Gastroesophageal sphincter (tissue), 4 donors: ENCODE measurements around the gene CDK9. TPM values are rescaled to one million over a fixed set of nuclear protein-coding genes. Genes with fewer than 3 reads are reported as not detected.

Experiments
- ATAC-seq: fragments of 150-250 bp; one replicate; pipeline ENCODE4 v1.9.1; 2016; ENCODE audit warnings: mild to moderate bottlenecking, moderate library complexity
- H3K27ac ChIP-seq, 4 donors: fragments of 200-600 bp; sonication (generic) in 3 of 4; 1 replicate in 3 of 4; 2 replicates in 1 of 4; pipeline ENCODE4 v1.5.1; 2016 to 2019
- H3K27me3 ChIP-seq: fragments of 200-600 bp; sonication (generic); one replicate; pipeline ENCODE4 v1.5.1; 2019
- H3K36me3 ChIP-seq, 2 donors: fragments of 200-600 bp; sonication (generic); one replicate each; pipeline ENCODE4 v1.5.1; 2019; ENCODE audit warnings: control low read depth in 1 of 2
- H3K4me1 ChIP-seq, 3 donors: fragments of 200-600 bp; sonication (generic); 1 replicate in 2 of 3; 2 replicates in 1 of 3; pipeline ENCODE4 v1.5.1; 2016 to 2019; ENCODE audit warnings: control low read depth in 2 of 3
- H3K4me3 ChIP-seq, 2 donors: fragments of 200-600 bp; sonication (generic); one replicate each; pipeline ENCODE4 v1.5.1; 2019; ENCODE audit warnings: mild to moderate bottlenecking in 1 of 2, moderate library complexity in 1 of 2
- H3K9me3 ChIP-seq, 3 donors: fragments of 200-600 bp; sonication (generic); one replicate each; pipeline ENCODE4 v1.5.1; 2017 to 2019; ENCODE audit warnings: control low read depth in 2 of 3
- EP300 ChIP-seq: sonication (generic); formaldehyde crosslinking; IDR thresholded peaks from one replicate; pipeline ENCODE4 v1.6.1; 2017; ENCODE audit warnings: antibody characterized with exemption, mild to moderate bottlenecking
- POLR2A ChIP-seq, 2 donors: fragments of 450-650 bp; IDR thresholded peaks; one replicate each; pipeline ENCODE4 v1.6.1; 2017; ENCODE audit warnings: antibody characterized with exemption in 2 of 2, mild to moderate bottlenecking in 2 of 2, moderate library complexity in 1 of 2
- POLR2AphosphoS5 ChIP-seq: sonication (generic); formaldehyde crosslinking; IDR thresholded peaks from one replicate; pipeline ENCODE4 v1.6.1; 2017; ENCODE audit warnings: antibody characterized with exemption
- WGBS, 2 donors: methylation state at CpG; one replicate each; pipeline ENCODE4 v1.1.5; 2018; ENCODE audit warnings: low coverage in 1 of 2; 5-methylcytosine and 5-hydroxymethylcytosine counted together
- total RNA-seq, 4 donors: library from RNA; depleted of rRNA; stranded (reverse); fragments of >200 nt; gene quantifications; one replicate each; pipeline ENCODE4 v1.1.0, GENCODE V29; 2016
- TF ChIP-seq, protein P1 (sequence below), 4 experiments: fragments of 200-600 bp in 2 of 4; fragments of 450-650 bp in 2 of 4; sonication (generic) in 1 of 4; IDR thresholded peaks; one replicate each; pipeline ENCODE4 v1.5.1; 2017 to 2019; ENCODE audit warnings: antibody characterized with exemption in 4 of 4, mild to moderate bottlenecking in 2 of 4, moderate library complexity in 2 of 4

Gene CDK9
- total RNA-seq, 4 donors from 2014 or later = 81.8 to 92.8 (median 86.5) TPM

DNA sequence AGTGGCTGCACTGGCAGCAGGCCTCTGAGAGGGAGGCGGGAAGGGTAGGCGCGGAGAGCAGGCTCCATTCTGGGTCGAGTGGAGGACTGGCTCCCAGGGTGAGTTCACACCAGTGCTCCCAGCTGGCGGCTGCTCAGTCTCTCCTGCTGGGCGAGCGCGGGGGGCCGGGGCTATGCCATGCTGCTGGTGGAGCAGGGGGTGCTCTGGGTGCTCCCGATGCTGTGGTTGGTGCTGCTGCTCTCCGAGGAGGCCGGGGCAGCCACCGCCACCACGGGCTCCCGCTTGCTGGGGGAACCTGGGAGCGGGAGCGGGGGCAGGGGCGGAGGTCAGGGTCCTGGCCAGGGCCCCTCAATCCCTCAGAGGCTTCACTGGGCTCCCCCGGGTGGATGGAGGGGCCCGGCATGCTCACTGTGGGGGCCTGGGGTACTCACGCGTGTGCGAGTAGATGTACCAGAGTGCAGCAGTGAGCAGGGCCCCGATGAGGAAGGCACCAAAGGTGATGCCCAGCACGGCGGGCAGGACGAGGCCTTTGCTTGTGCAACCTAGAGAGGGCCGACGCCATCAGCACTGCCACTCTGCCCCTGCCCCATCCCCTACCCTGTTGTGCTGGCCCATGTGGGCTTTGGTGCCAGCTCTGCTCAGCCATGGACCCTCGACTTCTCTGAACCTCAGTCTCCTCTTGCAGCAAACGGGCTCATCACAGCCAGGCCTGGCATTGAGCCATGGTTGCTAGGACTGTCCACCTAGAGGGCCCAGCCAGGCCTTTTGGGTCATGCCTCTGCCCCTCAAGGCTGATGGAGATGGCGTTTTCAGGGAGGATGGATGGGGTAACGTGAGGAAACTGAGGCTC, 29.9 kb downstream of the CDK9 start:
- peak; percentile 11 for ATAC-seq
- Histone ChIP-seq H3K27ac (no peak overlapping the region), H3K27me3 (no peaks in the 10 kb centered on the region), H3K4me1 (peaks cover 0 to 9% (median 0%) of the 10 kb centered on the region in 3 donors), H3K9me3 (no peaks in the 10 kb centered on the region), H3K36me3 (peaks cover 0 to 98% of the 10 kb centered on the region in 2 donors), H3K4me3 (no peak overlapping the region)
- TF ChIP-seq EP300 (no peak), POLR2A (IDR thresholded peaks at IDR 0.05) (no peak), POLR2AphosphoS5 (no peak)
- TF ChIP-seq, protein P1, sequence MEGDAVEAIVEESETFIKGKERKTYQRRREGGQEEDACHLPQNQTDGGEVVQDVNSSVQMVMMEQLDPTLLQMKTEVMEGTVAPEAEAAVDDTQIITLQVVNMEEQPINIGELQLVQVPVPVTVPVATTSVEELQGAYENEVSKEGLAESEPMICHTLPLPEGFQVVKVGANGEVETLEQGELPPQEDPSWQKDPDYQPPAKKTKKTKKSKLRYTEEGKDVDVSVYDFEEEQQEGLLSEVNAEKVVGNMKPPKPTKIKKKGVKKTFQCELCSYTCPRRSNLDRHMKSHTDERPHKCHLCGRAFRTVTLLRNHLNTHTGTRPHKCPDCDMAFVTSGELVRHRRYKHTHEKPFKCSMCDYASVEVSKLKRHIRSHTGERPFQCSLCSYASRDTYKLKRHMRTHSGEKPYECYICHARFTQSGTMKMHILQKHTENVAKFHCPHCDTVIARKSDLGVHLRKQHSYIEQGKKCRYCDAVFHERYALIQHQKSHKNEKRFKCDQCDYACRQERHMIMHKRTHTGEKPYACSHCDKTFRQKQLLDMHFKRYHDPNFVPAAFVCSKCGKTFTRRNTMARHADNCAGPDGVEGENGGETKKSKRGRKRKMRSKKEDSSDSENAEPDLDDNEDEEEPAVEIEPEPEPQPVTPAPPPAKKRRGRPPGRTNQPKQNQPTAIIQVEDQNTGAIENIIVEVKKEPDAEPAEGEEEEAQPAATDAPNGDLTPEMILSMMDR (IDR thresholded peaks at IDR 0.05) = no peak
- WGBS, 2 donors = 0% methylated on average over 1 of the region's 33 CpGs; no CpG with 5 or more reads in 1 of the 2 donors

DNA sequence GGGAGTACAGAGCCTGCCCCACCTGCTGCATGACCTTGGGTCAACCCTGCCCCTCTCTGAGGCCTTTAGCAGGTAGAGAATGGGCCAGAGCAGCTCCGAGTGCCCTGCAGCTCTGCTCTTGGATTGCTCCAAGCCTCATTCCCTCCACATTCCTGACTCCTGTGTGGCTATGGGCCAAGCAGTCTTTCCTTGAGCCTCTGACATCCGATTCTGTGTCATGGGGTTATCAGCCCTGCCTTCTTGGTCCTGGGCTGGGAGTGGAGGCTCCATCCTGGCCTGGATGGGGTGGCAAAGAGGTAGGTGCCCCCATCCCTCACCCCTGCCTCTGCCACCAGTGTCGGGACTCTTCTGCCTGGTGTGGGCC, 30.5 kb downstream of the CDK9 start:
- no CpG with 5 or more reads among the region's 3 CpGs for WGBS, 2 donors
- peak overlapping the region in 1 of 4 donors; percentile 16 for H3K27ac ChIP-seq
- H3K36me3 ChIP-seq = peaks cover 0 to 98% of the 10 kb centered on the region in 2 donors

DNA sequence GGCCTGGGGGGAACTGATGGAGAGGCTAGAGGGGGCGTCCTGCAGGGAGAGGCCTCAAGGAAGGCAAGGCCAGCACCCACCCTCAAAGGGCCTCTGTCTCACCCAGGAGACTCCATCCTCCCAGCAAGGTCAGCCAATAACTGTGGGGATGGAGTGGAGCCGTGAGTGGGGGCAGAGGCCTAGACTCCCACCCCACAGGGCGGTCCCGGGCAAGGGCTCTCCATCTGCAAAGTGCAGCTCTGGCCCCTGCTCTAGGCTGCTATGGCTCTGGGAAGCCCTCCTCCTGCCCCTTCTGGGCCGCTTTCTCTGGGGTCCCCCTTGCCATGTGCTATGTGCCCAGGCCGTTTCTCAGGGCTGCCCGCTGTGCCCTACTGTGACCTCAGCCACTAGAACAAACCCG, 30.9 kb downstream of the CDK9 start:
- WGBS, 2 donors = 50% methylated on average over 2 of the region's 8 CpGs; no CpG with 5 or more reads in 1 of the 2 donors
- no peak for ATAC-seq
- Histone ChIP-seq H3K4me3 (no peak overlapping the region), H3K36me3 (peaks cover 0 to 98% of the 10 kb centered on the region in 2 donors), H3K27ac (peak overlapping the region in 1 of 4 donors; percentile 16), H3K27me3 (no peaks in the 10 kb centered on the region), H3K9me3 (no peaks in the 10 kb centered on the region), H3K4me1 (peaks cover 0 to 9% (median 0%) of the 10 kb centered on the region in 3 donors)
- TF ChIP-seq POLR2AphosphoS5 (no peak), EP300 (no peak)
- TF ChIP-seq, protein P1 (IDR thresholded peaks at IDR 0.05) = no peak

More for the DNA sequence above, 30.5 kb downstream of the CDK9 start:
- TF ChIP-seq, protein P1 (IDR thresholded peaks at IDR 0.05) = no peak
- Histone ChIP-seq H3K9me3 (no peaks in the 10 kb centered on the region), H3K4me3 (no peak overlapping the region), H3K27me3 (no peaks in the 10 kb centered on the region), H3K4me1 (peaks cover 0 to 9% (median 0%) of the 10 kb centered on the region in 3 donors)
- no peak for ATAC-seq

DNA sequence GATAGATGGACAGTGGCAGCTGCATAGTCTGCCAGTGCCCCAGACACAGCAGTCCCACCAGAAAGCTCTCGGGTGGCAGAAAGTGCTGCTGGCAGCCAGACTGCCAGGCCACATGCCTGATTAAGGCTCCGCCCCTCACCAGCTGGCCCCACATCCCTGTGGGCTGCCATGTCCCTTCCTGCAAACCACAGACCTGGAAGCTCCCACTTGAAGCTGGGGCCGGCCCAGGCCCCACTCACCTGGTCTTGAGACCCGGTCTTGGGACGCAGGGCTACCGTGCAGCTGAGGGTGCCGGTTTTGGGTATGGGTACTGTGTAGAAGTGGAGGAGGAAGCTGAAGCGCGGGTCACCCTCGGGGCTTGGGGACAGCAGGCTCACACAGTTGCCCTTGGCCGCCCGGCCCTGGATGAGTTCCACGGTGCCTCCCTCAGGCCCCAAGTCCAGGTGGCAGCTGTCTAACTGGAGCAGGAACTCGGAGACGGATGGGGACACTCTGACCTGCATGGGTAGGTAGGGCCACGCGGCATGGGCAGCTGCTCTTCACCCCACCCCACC, 32.1 kb downstream of the CDK9 start:
- H3K36me3 ChIP-seq = peaks cover 0 to 91% of the 10 kb centered on the region in 2 donors
- H3K9me3 ChIP-seq = no peaks in the 10 kb centered on the region
- H3K4me1 ChIP-seq = peaks cover 0 to 9% (median 0%) of the 10 kb centered on the region in 3 donors
- no peak for TF ChIP-seq POLR2A (IDR thresholded peaks at IDR 0.05)
- TF ChIP-seq, protein P1 (IDR thresholded peaks at IDR 0.05) = no peak
- TF ChIP-seq POLR2AphosphoS5 = no peak
- TF ChIP-seq EP300 = no peak
- ATAC-seq = no peak
- no peak overlapping the region for H3K4me3 ChIP-seq
- no peaks in the 10 kb centered on the region for H3K27me3 ChIP-seq
- WGBS, 2 donors = 54 to 84% methylated on average over 5 to 6 of the region's 17 CpGs
- no peak overlapping the region for H3K27ac ChIP-seq

DNA sequence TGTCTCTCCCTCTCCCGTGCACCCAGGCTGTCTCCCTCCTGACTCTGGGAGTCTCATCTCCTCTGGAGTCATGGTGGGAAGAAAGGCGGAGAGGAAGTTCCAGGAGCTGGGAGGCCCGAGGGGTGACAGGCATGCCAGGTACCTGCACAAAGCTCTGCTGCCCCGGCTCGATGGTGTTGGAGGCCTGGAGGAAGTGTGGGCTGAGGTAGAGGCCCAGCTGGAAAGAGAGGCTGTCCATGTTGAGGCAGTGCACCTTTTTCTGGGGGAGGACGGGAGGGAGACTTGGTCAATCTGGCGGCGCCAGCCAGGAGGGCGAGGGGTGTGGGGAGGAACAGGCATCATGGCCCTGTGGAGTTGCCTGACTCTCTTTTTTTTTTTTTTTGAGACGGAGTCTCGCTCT, 32.7 kb downstream of the CDK9 start:
- 100% methylated on average over 4 of the region's 11 CpGs; no CpG with 5 or more reads in 1 of the 2 donors for WGBS, 2 donors
- Histone ChIP-seq H3K27ac (no peak overlapping the region), H3K36me3 (peaks cover 0 to 88% of the 10 kb centered on the region in 2 donors), H3K27me3 (no peaks in the 10 kb centered on the region), H3K4me1 (peaks cover 0 to 6% (median 0%) of the 10 kb centered on the region in 3 donors), H3K4me3 (no peak overlapping the region), H3K9me3 (no peaks in the 10 kb centered on the region)
- TF ChIP-seq POLR2A (IDR thresholded peaks at IDR 0.05) = no peak
- TF ChIP-seq POLR2AphosphoS5 = no peak
- TF ChIP-seq, protein P1 (IDR thresholded peaks at IDR 0.05) = no peak
- TF ChIP-seq EP300 = no peak
- ATAC-seq = no peak
